Measurements from ENCODE around the gene PLD5. TPM values are rescaled to one million over a fixed set of nuclear protein-coding genes. Genes with fewer than 3 reads are reported as not detected.

PLD5 gene
- total RNA-seq: under 1 TPM in 1 of 4 donors, not detected in 3; 0.16 TPM

DNA sequence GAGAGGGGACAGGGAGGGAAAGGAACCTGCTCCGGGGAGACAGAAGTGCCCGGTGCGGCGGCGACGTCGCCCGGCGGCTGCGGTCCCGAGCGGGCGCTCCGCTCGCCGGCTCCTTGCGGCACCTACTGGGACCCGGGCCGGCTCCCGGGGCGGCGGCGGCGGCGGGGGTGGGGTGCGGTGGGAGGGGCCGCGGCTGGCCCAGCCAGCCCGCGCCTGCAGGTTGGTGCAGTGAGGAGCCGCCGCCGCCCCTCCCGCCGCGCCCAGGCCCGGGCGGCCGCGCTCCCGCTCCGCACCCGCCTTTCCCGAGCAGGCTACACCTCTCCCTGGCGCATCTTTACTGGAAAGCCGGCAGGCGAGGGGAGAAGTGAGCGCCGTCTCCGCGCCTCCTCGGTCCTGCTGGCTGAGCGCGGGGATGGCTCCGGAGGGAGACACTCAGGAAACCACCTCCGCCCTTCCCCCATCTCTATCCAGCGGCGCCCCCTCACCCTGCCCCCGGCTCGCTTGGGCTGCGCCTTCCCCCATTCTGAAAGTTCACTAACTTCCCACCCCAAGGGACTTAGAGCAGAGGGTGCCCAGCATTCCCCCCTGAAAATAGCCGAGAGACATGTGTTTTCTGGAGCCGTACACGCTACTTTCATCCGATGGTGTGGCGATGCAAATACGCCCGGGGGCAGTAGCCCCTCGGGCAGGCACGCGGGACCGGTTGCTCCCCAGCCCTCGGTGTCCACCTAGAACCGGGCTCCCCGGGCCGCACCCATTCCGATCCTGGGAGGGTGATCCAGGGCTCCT lies at the start of gene PLD5:
Gene PLD5, minus strand, starts transcription at position 127 of the 789 bp plus-strand sequence.
- TF ChIP-seq, protein P1, sequence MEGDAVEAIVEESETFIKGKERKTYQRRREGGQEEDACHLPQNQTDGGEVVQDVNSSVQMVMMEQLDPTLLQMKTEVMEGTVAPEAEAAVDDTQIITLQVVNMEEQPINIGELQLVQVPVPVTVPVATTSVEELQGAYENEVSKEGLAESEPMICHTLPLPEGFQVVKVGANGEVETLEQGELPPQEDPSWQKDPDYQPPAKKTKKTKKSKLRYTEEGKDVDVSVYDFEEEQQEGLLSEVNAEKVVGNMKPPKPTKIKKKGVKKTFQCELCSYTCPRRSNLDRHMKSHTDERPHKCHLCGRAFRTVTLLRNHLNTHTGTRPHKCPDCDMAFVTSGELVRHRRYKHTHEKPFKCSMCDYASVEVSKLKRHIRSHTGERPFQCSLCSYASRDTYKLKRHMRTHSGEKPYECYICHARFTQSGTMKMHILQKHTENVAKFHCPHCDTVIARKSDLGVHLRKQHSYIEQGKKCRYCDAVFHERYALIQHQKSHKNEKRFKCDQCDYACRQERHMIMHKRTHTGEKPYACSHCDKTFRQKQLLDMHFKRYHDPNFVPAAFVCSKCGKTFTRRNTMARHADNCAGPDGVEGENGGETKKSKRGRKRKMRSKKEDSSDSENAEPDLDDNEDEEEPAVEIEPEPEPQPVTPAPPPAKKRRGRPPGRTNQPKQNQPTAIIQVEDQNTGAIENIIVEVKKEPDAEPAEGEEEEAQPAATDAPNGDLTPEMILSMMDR (IDR thresholded peaks at IDR 0.05; ENCODE audit: low read depth): no peak

DNA sequence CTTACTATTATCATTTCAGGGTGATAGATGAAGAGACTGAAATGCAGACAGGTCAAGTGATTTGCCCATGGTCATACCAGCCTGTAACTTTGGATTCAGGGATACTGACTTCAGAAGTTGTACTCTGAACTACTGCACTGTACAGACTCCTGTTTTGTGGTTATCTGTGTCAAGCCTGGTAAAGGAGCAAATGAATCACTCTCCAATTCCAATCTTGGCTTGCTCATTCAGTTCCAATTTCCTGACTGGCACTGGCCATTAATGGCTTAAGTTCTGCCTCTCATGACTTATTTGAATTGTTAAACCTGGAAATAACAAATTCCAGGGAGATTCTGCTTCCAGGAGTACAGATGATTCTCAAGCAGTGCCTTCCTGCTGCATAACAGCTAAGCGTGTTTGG lies 45.4 kb upstream of the PLD5 start:
- TF ChIP-seq, protein P1 (IDR thresholded peaks at IDR 0.05; ENCODE audit: low read depth): no peak

DNA sequence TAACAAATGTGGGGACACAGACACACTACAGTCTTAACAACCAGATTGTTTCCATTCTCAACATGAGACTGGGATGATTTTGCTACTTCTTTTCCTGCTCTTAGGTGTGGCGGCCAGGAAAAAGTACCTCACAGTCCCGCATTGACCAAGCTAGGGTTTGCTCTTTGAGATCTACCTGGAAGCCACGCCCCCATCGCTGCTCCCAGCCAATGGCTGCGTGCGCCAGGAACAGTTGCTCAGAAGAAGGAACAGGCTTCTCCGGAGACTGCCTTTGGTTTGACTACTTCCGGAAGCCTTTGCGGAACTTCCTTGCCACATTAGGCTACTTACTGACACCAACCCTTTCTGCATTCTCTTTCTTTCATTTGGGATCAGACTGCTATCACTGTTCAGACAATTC lies 44.2 kb upstream of the PLD5 start:
- TF ChIP-seq, protein P1 (IDR thresholded peaks at IDR 0.05; ENCODE audit: low read depth): no peak

DNA sequence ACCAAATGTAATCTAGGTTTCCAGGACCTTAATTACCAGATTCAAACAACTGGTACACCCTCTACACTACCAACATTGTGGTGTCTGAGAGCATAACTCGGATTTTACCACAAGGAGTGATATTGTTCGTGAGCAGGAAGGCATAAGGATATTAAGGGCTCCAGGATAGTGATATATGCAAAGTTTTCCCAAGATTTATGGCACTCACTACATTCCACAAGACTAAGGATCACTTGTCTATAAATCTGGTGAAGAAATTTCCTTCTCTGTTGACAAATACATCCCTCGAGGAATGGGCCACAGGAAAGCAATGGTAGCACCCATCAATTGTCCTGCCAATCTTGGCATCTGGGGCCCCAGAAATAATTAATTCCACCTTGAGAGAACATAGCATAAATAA lies 43.1 kb upstream of the PLD5 start:
- TF ChIP-seq, protein P1 (IDR thresholded peaks at IDR 0.05; ENCODE audit: low read depth): no peak

DNA sequence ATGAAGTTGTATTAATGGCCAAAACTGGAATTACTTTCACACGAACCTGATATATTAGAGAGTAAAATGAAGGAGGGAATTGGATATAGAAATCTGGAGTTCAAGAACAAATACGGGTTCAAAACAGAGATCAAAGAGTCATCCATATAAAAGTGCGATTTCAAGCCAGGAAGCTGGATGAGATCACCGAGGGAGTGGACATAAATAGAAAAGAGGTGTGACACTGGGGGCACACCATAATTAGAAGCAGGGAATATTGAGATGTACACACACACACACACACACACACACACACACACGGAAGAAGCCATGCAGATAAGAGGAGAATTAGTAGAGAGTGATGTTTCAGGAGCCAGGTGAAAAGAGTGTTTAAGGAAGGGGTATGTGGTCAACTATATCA lies 32.3 kb upstream of the PLD5 start:
- TF ChIP-seq, protein P1 (IDR thresholded peaks at IDR 0.05; ENCODE audit: low read depth): no peak

DNA sequence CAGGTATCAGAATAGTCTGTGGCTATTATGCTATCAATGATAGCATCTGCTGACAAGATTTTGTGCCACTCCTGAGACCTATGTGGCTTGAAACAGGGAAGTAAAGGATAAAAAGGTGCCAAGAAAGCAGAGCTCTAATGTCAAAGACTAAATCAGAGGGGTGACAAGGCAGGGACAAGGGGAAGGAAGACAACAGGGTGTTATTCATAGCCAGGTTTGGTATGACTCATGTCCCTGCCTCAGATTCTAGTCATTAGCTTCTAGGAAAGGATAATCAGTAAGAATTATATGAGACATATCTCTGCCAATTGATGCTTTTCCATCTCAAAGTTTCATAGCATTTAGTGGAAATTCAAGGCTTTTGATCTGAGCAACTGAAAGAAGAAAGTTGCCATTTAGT lies 31.8 kb upstream of the PLD5 start:
- TF ChIP-seq, protein P1 (IDR thresholded peaks at IDR 0.05; ENCODE audit: low read depth): no peak

DNA sequence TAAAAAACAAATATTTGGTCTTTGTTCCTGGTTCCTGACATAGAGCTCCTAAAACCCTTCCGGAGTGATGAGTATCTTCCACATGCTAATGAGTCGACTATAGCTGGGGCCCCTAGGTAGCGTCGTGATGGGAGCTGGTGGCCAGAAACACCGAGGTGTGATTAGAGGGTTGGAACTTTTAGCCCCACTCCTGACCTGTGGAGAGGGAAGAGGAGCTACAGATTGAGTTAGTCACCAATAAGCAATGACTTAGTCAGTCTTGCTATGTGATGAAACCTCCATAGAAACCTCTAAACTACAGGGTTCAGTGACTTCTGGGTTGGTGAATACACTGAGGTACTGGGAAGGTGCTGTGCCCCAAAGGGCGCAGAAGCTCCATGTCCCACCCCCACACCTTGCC lies 30.1 kb upstream of the PLD5 start:
- TF ChIP-seq, protein P1 (IDR thresholded peaks at IDR 0.05; ENCODE audit: low read depth): no peak

Data from subcutaneous adipose tissue (tissue), 4 donors.